GM19023 (cell line): ENCODE data around the gene INSIG2.

Experiments used
- ATAC-seq: cut with Tn5 transposase; IDR thresholded peaks from one replicate; pipeline ENCODE4 v1.9.1; 2021; ENCODE audit warnings: mild to moderate bottlenecking, moderate library complexity; ENCODE audit not compliant: unreplicated experiment

Gene INSIG2

GRCh38 chr2:118097657-118098056, 9.4 kb downstream of the INSIG2 start:
- no peak for ATAC-seq

DNA sequence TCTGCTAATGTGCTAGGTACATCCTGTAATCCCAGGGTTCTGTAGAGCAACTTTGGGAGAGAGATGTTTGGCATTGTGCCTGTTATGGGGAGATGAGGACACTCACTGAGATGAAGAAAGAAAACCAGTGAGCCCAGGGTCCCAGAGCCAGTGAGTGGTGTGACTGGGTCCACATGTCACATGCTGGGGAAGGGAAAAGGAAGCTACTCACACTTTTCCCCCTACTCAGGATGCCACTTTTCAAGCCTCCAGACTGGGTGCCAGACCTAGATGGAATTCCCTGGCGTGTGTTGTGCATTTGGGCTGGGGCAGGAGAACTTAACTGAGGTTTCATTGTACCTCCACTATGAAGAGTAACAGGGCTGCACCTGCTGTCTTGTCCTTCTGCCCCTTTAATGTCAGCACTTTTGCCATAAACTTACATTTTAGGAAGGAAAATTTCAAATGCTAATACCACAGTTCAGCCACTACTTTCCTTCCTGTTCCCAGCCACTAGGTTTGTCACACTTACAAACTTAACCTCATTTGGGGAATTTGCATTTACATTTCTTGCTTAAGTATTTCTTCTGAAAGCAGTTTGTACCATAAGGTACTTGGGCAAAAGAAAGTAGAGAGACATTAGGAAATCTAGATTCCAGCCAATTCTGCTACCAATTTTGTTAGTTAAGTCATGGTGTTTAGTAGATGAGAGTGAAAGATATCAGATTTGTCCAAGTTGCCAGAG, 10.2 kb downstream of the INSIG2 start:
- ATAC-seq, result no peak

DNA sequence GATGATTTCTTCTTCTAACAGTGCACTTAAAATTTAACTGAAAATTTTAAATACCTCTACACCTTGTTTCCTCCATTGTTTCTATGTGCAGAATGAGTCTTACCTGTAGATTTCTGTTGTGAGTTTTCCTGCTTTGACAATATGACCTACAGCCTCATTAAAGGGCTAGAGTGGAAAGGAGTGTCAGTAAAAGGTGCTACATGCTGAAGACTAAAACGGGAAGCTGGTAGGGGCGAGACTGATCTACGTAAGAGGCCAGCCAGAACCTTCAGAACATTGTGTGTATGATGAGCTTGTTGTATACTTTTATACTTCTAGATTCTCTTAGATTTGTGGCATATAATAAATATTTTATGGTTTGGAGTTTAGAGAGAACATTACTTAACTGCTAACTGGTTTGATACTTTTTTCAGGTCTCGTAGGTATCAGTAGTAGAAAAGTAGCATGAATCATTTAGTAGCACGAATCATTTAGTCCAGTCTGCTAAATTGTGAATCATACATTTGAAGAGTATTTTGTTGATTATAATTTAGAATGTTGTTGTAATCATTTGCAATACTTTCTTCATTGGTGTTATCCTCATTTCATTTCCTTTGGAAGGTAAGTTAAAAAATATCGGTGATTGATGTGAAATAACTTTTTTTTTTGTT, 14.3 kb downstream of the INSIG2 start:
- no peak for ATAC-seq

DNA sequence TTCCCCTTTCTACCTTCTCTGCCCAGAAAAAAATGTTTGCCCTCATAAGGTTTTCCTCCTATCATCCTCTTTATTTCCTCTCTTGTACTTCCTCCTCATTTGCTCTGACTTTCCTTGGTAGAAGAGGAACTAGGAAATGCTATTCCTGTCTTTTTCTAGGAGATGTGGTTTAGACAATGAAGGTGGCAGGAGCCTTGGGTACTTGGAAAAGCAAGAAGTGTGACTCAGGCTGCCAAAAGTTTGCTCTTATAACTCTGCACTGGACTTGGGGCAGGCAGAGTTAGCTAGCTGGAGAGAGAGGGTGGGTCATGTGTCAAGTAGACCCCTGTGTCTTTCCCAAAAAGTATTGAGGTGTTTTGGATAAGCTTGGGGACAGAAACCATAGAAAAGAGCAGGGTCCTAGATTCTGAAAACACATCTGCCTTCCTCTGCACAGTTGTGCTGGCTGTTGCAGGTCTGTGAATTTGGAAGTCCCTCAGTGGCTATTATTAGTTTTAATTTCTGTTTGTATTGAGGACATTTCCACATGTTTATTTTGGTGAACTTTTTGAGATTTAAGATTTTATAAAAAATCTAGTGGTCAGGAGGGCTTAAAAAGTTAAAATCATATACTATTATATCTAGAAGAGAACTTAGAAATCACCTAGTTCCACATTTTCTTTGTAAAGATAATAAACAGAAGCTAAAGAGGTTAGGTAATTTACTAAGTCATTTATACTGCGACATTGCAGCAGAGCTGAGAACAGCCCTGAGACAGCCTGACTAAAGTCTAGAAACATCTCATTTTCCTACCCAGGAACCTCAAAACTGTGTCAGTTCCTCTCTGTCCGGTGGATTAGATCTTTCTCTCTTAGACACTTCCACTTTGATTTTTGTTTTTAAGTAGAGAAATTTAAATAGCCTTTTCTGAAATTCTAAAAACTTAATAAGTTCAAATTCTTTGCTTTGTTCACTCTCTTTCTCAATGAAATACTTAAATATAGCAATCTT, 16.0 kb downstream of the INSIG2 start:
- peak; percentile 98 for ATAC-seq

- no peak for ATAC-seq
Measured at GRCh38 chr2:118105497-118105896, 17.2 kb downstream of the INSIG2 start.

- no peak for ATAC-seq
Measured at GRCh38 chr2:118106926-118107325, 18.7 kb downstream of the INSIG2 start.

DNA sequence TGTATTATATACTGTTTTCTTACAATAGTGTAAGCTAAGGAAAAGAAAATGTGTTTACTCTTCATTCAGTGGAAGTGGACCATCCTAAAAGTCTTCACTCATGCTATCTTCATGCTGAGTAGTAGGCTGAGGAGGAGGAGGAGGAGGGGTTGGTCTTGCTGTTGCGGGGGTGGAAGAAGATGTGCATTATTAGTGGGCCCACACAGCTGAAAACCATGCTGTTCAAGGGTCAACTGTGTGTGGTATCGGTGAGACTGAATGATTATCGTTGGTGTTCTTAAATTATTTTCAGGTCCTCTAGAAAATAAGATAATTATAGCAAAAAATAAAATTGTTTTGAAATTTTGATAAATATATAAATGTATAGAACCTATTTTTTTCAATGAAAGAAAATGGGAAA, 22.0 kb downstream of the INSIG2 start:
- ATAC-seq, result no peak

DNA sequence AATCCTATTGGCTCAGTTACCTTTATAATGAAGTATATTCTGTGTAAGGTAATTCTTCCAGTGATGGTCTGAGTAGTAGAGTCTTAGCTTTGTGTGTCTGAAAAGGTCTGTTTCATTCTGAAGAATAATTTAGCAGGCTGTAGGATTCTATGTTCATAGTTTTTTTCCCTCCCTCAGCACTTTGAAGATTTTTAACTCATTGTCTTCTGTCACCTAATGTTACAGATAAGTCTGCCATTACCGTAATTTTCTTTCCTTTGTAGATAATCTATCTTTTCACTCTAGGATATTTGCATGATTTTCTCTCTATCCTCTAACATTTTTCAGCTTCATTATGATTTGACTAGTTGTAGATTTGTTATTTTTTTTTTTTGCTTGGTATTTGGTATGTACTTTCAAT, 22.7 kb downstream of the INSIG2 start:
- no peak for ATAC-seq

DNA sequence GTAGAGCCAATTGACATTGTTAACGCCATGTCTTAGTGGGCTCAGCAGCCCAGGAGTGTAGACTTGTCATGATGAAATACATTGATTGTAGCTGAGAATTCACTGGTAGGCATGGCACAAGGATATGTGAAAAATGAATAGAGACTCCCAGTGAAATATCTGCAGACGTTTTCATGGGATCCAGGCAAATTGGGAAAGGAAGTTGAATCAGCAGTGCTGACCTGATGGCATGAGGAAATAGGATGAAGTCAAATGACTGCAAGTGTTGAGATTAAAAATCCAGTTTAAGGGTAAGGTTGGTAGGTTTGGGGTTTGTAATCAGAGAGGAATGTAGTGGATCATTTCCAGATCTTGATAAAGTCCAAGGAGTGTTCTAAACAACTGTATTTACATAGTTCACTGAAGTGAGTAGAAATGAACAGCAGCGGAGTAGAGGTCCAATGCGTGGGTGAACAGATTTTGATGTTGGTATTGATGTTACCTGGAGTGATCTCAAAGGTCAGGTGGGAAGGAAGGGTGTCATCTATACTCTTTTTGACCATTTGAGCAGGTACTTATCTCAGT, 24.6 kb downstream of the INSIG2 start:
- no peak for ATAC-seq

DNA sequence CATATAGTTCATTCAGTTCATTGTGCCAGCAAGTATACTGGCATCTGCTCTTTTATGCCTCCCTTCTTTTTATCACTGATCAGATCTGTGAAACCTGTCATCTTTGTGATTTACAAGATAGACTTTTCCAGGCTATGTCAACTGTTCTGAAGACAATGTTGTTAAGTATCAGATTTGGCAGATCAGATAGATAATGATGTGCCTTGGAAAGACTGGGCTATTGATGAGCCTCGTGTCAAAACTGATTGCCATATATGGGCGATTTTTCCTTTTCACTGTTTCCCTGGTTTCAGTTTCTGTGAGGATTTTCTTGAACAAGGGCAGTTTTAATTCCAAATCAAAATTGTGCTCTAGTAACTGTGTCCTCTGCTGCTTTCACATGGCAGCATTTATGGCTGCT, 26.6 kb downstream of the INSIG2 start:
- no peak for ATAC-seq

DNA sequence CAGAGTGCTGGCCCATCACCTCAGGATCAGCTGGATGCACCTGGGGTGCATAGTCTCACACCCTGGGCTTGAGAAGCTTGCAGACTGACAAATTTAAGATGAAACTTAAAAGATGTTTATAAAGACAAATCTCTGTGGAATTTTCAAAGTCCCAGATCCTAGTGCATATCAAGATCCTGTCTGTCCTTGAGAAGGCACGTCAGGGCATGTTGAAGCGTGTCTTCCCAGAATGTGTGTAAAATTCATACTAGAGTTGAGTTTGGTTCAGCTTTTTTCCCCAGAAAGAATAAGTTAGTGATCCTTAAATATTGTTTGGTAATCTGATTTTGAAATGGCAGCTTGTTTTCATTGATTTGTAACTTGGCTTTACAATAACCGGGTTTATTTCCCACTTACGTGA, 27.5 kb downstream of the INSIG2 start:
- no peak for ATAC-seq

DNA sequence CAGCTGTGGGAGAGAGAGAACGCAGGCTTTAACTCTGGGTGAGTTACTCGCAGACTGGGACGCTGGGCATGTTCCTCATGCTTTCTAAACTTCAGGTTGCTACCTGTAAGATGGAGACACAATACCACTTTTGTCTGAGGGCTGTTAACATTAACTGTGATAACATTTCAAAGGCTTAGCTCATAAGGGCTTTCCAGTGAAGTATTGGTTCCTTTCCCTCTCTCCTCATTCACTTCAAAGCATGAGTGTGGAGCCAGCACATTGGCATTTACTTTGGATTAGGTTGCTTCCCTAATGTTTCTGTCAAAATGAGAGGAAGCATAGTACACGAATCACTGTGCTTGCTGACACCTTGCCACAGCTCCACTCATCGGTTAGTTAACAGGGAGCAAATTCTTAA, 30.2 kb downstream of the INSIG2 start:
- no peak for ATAC-seq

- no peak for ATAC-seq
Measured at GRCh38 chr2:118119158-118119727, 31.0 kb downstream of the INSIG2 start.

DNA sequence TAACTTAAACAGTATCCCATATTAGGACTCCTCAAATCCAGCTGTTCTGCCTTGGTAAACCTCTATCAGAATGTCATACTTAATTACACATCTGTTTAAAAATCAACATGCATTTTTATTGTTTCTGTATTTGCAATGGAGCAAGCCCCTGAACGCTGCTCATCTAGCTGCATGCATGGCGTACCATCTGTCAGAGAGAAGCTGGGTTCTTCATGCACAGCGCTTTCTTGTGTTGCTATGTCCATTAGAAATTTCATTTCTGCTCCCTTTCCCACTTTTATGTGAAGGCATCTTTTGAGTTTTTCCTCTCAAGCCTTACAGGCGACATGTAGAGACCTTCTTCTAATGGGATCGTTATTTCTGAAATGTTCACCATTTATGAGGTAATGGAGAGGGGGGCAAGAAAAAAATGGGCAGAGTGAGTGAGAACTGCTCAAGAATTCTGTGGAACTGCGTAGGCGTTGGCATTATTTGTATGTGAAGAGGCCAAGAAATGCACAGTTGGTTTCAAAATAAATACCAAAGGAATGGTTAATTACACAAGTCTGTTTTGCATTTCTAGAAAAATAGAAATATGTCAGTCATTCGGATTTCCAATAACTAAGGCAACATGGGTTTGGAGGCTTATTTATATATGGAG, 31.6 kb downstream of the INSIG2 start:
- no peak for ATAC-seq

GRCh38 chr2:118120401-118120780, 32.1 kb downstream of the INSIG2 start:
- ATAC-seq, result no peak

DNA sequence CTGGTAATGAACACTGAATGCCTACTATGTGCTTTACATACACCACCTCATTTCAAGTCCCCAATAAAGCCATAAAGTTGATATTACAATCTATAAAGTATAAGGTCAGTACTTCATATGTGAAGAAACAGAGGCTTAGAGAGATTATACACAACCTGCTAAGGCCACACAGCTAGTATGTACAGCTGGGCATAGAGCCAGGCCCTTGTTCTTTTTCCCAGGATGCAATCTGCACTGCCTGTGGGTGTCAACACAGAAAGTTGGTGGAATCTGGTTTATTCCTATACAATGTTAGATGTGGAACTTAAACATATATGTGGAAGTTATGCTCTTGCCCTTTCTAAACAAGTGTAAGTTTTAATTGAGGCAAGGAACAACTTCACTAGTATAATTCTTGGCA, 32.8 kb downstream of the INSIG2 start:
- no peak for ATAC-seq

DNA sequence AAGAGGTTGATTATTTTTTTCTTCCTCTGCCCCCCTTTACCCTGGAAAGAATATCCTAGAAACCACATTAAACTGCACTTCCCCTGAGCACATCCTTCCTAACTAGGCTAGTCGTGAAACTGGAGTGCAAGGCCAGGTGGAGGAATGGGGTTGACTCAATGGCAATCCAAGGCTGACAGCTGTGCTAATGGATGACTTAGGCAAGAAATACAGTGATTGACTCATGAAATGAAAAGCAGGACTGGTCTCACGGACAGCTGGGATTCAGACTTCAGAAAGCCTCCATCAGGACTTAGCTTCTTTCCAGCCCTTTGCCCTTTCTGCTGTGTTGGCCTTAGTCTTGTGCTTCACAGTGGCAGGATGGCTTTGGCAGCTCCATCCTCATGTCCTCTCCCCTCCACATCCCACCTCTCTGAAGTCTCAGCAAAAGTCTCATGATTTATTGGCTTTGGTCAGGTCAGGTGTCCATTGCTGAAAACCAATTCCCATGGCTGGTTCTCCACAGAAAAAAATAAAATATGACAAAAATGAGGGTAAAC, 33.8 kb downstream of the INSIG2 start:
- no peak for ATAC-seq

DNA sequence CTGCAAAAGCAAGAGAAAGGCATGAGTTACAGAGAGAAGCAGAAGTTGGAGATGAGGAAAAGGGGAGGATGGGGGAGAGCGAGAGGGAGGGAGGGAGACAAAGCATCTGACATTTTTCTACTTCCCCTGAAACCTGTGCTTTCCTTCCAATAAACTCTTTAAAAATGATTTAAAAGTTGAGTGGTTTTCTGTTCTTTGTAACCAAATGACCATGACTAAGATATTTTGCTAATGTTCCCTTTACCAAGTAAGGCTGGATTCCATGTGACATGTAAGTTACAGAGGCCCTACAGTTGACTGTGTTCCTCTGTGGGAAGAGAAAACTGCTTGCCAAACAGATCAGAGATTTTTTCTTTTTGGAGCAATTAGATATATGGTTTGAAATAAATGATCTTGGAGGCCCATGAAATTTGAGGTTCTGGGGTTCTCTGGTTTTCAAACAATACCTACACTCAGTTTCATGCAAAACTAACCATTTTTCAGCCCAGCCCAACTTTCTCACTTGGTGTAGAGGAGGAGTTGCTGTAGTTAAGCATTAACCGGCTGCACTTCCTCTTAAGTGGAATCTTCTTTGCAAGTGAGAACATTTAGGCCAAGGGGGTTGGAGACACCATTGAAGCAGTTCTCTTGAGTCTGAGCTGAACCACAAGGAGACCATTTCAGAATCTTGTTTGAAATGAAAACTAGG, 34.5 kb downstream of the INSIG2 start:
- ATAC-seq, result peak; percentile 87

DNA sequence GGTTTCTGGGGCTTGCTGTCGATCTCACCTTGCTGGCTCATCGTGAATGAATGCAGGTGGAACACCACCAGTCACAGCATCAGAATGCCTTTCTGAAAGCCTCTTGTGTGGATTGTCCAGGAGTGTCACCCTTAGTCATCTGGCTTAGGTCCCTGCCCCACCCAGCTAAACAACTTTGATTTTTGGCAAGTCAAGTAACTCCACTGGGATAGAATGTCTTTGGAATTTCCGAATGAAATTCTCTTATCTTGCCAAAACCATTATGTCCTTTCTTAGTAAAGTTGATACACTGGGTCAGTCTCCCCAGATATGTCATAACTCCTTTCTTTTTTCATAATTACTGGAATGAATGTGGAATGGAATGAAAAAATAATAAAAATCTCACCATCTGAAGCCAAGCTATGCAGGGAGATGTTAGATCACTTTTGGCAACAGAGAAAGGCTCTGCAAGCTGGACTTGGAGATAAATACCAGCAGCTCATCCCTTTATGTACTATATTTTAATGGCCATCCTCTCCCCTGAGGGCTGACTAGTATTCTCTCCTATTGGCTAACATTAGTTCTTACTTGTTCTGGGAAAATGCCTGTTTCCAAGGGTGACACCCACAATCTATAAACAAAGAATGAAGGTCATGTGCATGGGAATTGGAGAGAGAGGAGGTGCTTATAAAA, 35.4 kb downstream of the INSIG2 start:
- no peak for ATAC-seq
